DND-41 (cell line): ENCODE data around the gene ZPR1.

Experiments
- ATAC-seq: fragments of 200-7000 bp; cut with Tn5 transposase; 3 replicates; pipeline ENCODE4 v1.9.1; 2021; ENCODE audit warnings: low read depth; ENCODE audit not compliant: insufficient read depth
- DNase-seq: peaks from one replicate; pipeline ENCODE4 v3.0.0-alpha.2; 2020
- H2AFZ ChIP-seq: 2 replicates; pipeline ENCODE4 v1.6.0; 2012; ENCODE audit warnings: low read depth, low read length
- H3K27ac ChIP-seq: 2 replicates; pipeline ENCODE4 v1.5.1; 2012; ENCODE audit warnings: low read length, inconsistent platforms
- H3K27me3 ChIP-seq: fragments of 200-600 bp; sonication (generic); 2 replicates; pipeline ENCODE4 v1.6.0; 2012; ENCODE audit warnings: low read length, mild to moderate bottlenecking, inconsistent platforms; ENCODE audit not compliant: insufficient read depth, poor library complexity
- H3K36me3 ChIP-seq: 2 replicates; pipeline ENCODE4 v1.5.1; 2012; ENCODE audit warnings: low read length, inconsistent platforms; ENCODE audit not compliant: insufficient read depth
- H3K4me1 ChIP-seq: 2 replicates; pipeline ENCODE4 v1.5.1; 2012; ENCODE audit warnings: mild to moderate bottlenecking, low read length; ENCODE audit not compliant: insufficient read depth
- H3K4me2 ChIP-seq: 2 replicates; pipeline ENCODE4 v1.6.0; 2012; ENCODE audit warnings: mild to moderate bottlenecking, moderate library complexity, low read length, inconsistent platforms; ENCODE audit not compliant: insufficient read depth
- H3K4me3 ChIP-seq, 2 experiments: fragments of 200-600 bp in 1 of 2; shearing (Covaris generic) in 1 of 2; 2 replicates each; pipeline ENCODE4 v1.5.1; 2012 to 2016; ENCODE audit warnings: inconsistent platforms in 2 of 2, low read length in 2 of 2, mild to moderate bottlenecking in 2 of 2, low read depth in 1 of 2, moderate library complexity in 1 of 2
- H3K79me2 ChIP-seq: 2 replicates; pipeline ENCODE4 v1.6.0; 2012; ENCODE audit warnings: low read length, inconsistent platforms; ENCODE audit not compliant: insufficient read depth
- H3K9ac ChIP-seq: 2 replicates; pipeline ENCODE4 v1.6.0; 2012; ENCODE audit warnings: low read depth, mild to moderate bottlenecking, inconsistent platforms, low read length, moderate library complexity
- H3K9me3 ChIP-seq: 2 replicates; pipeline ENCODE4 v1.5.1; 2012; ENCODE audit warnings: low read length, moderate library complexity, mild to moderate bottlenecking, inconsistent platforms; ENCODE audit not compliant: insufficient read depth, severe bottlenecking
- H4K20me1 ChIP-seq: 2 replicates; pipeline ENCODE4 v1.6.0; 2012; ENCODE audit warnings: low read length; ENCODE audit not compliant: insufficient read depth
- EZH2 ChIP-seq: IDR thresholded peaks from 3 replicates; pipeline ENCODE4 v1.6.1; 2012; ENCODE audit warnings: borderline replicate concordance, low read depth, mild to moderate bottlenecking, moderate library complexity, low read length, inconsistent platforms; ENCODE audit not compliant: severe bottlenecking
- TF ChIP-seq, protein P1 (sequence below): IDR thresholded peaks from 2 replicates; pipeline ENCODE4 v1.5.1; 2012; ENCODE audit warnings: borderline replicate concordance, low read length, moderate library complexity, mild to moderate bottlenecking; ENCODE audit not compliant: poor library complexity, severe bottlenecking; ENCODE audit errors: extremely low read depth

ZPR1 gene

GRCh38 chr11:116788975-116789374 is 1.2 kb upstream of the ZPR1 start:
- DNase-seq (no peak), ATAC-seq (no peak)
- H3K4me2 ChIP-seq, result peak overlapping the region; percentile 99
- H3K4me3 ChIP-seq, result no peak overlapping the region
- H3K27ac ChIP-seq, result no peak overlapping the region
- H3K4me1 ChIP-seq, result peaks cover 26% of the 10 kb centered on the region
- H4K20me1 ChIP-seq, result no peaks in the 10 kb centered on the region
- TF ChIP-seq, protein P1, sequence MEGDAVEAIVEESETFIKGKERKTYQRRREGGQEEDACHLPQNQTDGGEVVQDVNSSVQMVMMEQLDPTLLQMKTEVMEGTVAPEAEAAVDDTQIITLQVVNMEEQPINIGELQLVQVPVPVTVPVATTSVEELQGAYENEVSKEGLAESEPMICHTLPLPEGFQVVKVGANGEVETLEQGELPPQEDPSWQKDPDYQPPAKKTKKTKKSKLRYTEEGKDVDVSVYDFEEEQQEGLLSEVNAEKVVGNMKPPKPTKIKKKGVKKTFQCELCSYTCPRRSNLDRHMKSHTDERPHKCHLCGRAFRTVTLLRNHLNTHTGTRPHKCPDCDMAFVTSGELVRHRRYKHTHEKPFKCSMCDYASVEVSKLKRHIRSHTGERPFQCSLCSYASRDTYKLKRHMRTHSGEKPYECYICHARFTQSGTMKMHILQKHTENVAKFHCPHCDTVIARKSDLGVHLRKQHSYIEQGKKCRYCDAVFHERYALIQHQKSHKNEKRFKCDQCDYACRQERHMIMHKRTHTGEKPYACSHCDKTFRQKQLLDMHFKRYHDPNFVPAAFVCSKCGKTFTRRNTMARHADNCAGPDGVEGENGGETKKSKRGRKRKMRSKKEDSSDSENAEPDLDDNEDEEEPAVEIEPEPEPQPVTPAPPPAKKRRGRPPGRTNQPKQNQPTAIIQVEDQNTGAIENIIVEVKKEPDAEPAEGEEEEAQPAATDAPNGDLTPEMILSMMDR, result no peak
- TF ChIP-seq EZH2, result no peak
- H3K36me3 ChIP-seq, result peaks cover 30% of the 10 kb centered on the region
- H3K9me3 ChIP-seq, result no peaks in the 10 kb centered on the region
- 0 out of 2 replicates have a peak overlapping the region, but pooled peaks have one; percentile 18 for H2AFZ ChIP-seq
- no peak overlapping the region for H3K9ac ChIP-seq
- H3K27me3 ChIP-seq, result no peaks in the 10 kb centered on the region
- H3K79me2 ChIP-seq, result peaks cover 20% of the 10 kb centered on the region

DNA sequence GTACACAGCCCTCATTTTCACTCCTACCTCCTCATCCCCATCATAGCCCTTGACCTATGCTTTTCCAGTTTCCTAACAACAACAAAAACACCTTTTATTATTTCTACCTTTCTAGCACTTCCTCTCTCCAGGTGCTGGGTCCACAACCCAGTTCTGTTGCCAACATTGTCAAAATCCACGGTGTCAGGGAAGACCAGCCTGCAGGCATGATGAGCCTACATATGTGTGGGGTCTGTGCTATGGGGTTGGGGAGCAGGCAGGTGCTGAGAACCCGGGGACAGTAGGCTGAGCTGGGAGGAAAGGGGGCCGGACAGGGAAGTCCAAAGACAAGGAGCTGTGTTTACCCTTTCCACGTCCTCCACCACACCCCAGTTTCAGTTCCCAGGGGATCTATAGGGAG is 711 bp upstream of the ZPR1 start:
- H2AFZ ChIP-seq, result peak overlapping the region; percentile 99

GRCh38 chr11:116787436-116787785 is 412 bp downstream of the ZPR1 start:
- Histone ChIP-seq H3K27me3 (no peaks in the 10 kb centered on the region), H3K4me1 (peaks cover 26% of the 10 kb centered on the region), H3K79me2 (peaks cover 20% of the 10 kb centered on the region), H2AFZ (peak overlapping the region; percentile 99), H3K9me3 (no peaks in the 10 kb centered on the region), H3K4me3 (peak overlapping the region; percentile 76 to 87), H4K20me1 (no peaks in the 10 kb centered on the region), H3K4me2 (peak overlapping the region; percentile 99), H3K27ac (peak overlapping the region; percentile 73), H3K9ac (peak overlapping the region; percentile 72), H3K36me3 (peaks cover 44% of the 10 kb centered on the region)
- TF ChIP-seq EZH2, result no peak
- TF ChIP-seq, protein P1, result no peak
- ATAC-seq, result no peak
- no peak for DNase-seq

More for the DNA sequence above, 711 bp upstream of the ZPR1 start:
- Histone ChIP-seq H3K36me3 (peaks cover 33% of the 10 kb centered on the region), H3K9ac (peak overlapping the region; percentile 72), H4K20me1 (no peaks in the 10 kb centered on the region), H3K4me3 (peak overlapping the region; percentile 76 to 87; a peak in 3 of 4 replicates), H3K79me2 (peaks cover 20% of the 10 kb centered on the region), H3K27me3 (no peaks in the 10 kb centered on the region), H3K27ac (peak overlapping the region; percentile 73), H3K9me3 (no peaks in the 10 kb centered on the region), H3K4me2 (peak overlapping the region; percentile 99), H3K4me1 (peaks cover 26% of the 10 kb centered on the region)
- DNase-seq (no peak), ATAC-seq (no peak)
- TF ChIP-seq EZH2, result no peak
- TF ChIP-seq, protein P1, result no peak
